ENCODE results near the gene PLK2. TPM values are rescaled to one million over a fixed set of nuclear protein-coding genes. Genes with fewer than 3 reads are reported as not detected.

Gene PLK2
- total RNA-seq, 1 donor from 2014 or later: 15.0 TPM

DNA sequence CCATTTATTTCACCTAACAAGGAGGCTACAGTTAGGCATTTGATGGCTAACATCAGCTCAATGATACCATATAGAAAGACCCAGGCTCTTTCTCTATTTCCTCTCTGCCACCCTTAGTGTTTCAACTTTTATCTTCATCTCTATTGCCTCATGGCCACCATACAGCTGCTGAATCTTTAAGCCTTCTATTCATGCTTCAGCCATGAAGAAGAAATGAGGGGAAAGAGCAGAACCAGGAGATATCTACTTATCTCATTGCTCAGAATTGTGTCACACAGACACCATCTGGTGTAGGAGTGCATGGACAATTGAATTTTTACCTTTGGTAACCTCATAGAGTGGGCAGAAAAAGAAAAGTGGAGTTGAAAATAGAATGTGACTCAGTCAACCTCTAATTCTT lies 38.0 kb upstream of the PLK2 start:
- H3K27ac Mint-ChIP-seq (ENCODE audit: unreplicated experiment): no peak overlapping the region
- no peak overlapping the region for H3K4me3 Mint-ChIP-seq
- no peaks in the 10 kb centered on the region for H3K27me3 Mint-ChIP-seq (ENCODE audit: low read depth)
- no peak for DNase-seq (ENCODE audit: low read depth, low spot score)
- no peaks in the 10 kb centered on the region for H3K9me3 Mint-ChIP-seq
- no peaks in the 10 kb centered on the region for H3K36me3 Mint-ChIP-seq (ENCODE audit: low read depth)
- no peaks in the 10 kb centered on the region for H3K4me1 Mint-ChIP-seq
- TF ChIP-seq, protein P1, sequence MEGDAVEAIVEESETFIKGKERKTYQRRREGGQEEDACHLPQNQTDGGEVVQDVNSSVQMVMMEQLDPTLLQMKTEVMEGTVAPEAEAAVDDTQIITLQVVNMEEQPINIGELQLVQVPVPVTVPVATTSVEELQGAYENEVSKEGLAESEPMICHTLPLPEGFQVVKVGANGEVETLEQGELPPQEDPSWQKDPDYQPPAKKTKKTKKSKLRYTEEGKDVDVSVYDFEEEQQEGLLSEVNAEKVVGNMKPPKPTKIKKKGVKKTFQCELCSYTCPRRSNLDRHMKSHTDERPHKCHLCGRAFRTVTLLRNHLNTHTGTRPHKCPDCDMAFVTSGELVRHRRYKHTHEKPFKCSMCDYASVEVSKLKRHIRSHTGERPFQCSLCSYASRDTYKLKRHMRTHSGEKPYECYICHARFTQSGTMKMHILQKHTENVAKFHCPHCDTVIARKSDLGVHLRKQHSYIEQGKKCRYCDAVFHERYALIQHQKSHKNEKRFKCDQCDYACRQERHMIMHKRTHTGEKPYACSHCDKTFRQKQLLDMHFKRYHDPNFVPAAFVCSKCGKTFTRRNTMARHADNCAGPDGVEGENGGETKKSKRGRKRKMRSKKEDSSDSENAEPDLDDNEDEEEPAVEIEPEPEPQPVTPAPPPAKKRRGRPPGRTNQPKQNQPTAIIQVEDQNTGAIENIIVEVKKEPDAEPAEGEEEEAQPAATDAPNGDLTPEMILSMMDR (conservative IDR thresholded peaks at IDR 0.05): no peak

DNA sequence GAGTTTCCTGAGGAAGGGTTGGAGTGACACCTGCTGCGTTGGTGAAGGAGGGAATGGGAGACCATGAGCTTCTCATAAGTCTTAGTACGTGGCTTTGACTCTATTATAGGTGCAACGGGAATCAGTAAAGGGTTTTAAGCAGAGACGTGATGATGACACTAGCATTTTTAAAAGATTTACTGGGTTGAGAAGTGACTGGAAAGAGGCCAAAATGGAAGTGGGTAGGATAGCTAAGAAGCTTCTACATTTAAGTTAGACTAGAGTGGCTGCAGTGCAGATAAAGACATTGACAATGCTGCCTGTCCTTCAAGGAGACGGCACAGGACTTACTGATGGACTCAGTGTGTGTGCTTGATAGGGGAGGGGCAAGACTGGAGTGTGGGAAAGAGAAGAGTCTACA lies 37.5 kb upstream of the PLK2 start:
- DNase-seq (ENCODE audit: low read depth, low spot score): no peak
- Mint-ChIP-seq H3K27me3 (ENCODE audit: low read depth) (no peaks in the 10 kb centered on the region), H3K27ac (ENCODE audit: unreplicated experiment) (no peak overlapping the region), H3K9me3 (no peaks in the 10 kb centered on the region), H3K4me3 (no peak overlapping the region), H3K4me1 (no peaks in the 10 kb centered on the region), H3K36me3 (ENCODE audit: low read depth) (no peaks in the 10 kb centered on the region)
- TF ChIP-seq, protein P1 (conservative IDR thresholded peaks at IDR 0.05): no peak

DNA sequence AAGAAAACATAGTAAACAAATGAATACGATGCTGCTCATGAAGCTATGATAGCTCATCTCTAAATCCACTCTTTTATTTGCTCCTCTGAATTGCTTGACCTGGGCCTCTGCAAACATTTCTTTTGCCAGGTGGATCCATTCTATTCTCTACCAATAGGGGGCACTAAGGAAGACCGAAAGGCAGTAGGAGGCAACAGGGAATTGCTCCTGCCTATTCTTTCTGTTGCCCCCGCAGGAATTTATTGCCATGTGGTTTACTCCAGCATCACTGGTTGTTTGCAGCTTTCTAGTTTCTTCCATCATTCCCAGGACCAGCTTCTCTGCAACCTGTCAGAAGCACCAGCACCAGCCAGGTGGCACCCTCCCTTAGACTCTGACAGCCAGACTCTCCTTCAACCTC lies 36.6 kb upstream of the PLK2 start:
- no peaks in the 10 kb centered on the region for H3K9me3 Mint-ChIP-seq
- no peaks in the 10 kb centered on the region for H3K27me3 Mint-ChIP-seq (ENCODE audit: low read depth)
- no peak overlapping the region for H3K4me3 Mint-ChIP-seq
- H3K36me3 Mint-ChIP-seq (ENCODE audit: low read depth): no peaks in the 10 kb centered on the region
- no peak overlapping the region for H3K27ac Mint-ChIP-seq (ENCODE audit: unreplicated experiment)
- no peaks in the 10 kb centered on the region for H3K4me1 Mint-ChIP-seq
- TF ChIP-seq, protein P1 (conservative IDR thresholded peaks at IDR 0.05): peak; percentile 36
- DNase-seq (ENCODE audit: low read depth, low spot score): no peak

DNA sequence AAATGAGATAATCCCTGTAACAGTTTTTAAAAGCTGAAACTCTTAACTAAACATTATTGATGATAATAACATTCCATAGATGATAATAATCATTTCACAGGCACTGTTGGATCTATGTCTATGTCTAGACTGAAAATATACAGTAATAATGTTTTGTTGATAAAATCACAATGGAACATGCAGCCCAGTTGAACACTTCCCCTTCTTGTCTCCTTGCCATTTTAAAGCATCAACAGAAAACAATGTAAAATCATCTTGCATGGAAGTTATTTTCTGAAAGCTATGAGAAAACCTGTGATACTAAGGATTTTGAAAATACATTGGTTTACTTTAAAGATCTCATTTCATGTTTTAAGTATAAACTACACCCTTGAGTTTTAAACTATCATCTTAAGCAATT lies 33.3 kb upstream of the PLK2 start:
- Mint-ChIP-seq H3K4me1 (no peaks in the 10 kb centered on the region), H3K27me3 (ENCODE audit: low read depth) (no peaks in the 10 kb centered on the region), H3K4me3 (no peak overlapping the region), H3K27ac (ENCODE audit: unreplicated experiment) (no peak overlapping the region), H3K36me3 (ENCODE audit: low read depth) (no peaks in the 10 kb centered on the region), H3K9me3 (no peaks in the 10 kb centered on the region)
- TF ChIP-seq, protein P1 (conservative IDR thresholded peaks at IDR 0.05): no peak
- no peak for DNase-seq (ENCODE audit: low read depth, low spot score)

DNA sequence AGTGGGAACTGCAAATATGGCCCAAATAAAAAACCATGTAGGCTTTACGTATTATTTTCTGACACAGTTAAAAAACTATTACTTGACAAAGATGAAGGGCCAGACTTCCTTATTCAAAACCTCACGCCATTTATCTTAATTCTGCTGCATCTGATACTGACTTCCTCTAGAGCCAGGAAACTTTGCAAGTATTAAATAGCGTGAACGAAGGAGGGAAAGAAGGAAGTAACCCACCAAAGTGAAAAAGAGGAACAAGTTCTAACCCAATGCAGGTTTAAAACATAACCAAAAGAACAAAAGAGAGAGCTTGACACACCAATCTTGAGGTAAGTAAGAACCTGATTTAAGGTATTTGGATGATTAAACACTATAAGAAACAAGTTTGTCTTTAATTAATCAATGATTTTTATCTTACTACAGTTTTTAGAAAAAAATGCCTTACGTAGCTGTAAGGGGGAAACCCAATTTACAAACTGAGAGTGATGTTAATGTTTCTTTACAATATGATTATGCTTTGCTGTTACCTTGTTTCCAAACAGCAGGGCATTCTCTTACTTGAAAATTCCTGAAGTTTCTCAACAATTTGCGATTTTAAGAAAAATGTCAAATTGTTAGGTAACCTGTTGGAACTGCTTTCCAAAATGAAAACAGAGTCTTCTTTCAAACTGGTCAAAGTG lies 31.5 kb upstream of the PLK2 start, which contains the start of gene GAPT:
TSS of gene GAPT (plus strand) at position 220 of the 677 bp plus-strand sequence. CDS start 3,102 bp downstream, outside the sequence.
- no peak for DNase-seq (ENCODE audit: low read depth, low spot score)
- TF ChIP-seq, protein P1 (conservative IDR thresholded peaks at IDR 0.05): no peak
- H3K27me3 Mint-ChIP-seq (ENCODE audit: low read depth): no peaks in the 10 kb centered on the region
- H3K4me3 Mint-ChIP-seq: no peak within 1 kb of the TSS
- H3K9me3 Mint-ChIP-seq: no peaks in the 10 kb centered on the region
- no peak within 1 kb of the TSS for H3K27ac Mint-ChIP-seq (ENCODE audit: unreplicated experiment)
- no peaks in the 10 kb centered on the region for H3K4me1 Mint-ChIP-seq
- H3K36me3 Mint-ChIP-seq (ENCODE audit: low read depth): no peaks in the 10 kb centered on the region

Measured in neural crest cell (in vitro differentiated cells).